ENCODE measurements around the gene SMIM32.

DNA sequence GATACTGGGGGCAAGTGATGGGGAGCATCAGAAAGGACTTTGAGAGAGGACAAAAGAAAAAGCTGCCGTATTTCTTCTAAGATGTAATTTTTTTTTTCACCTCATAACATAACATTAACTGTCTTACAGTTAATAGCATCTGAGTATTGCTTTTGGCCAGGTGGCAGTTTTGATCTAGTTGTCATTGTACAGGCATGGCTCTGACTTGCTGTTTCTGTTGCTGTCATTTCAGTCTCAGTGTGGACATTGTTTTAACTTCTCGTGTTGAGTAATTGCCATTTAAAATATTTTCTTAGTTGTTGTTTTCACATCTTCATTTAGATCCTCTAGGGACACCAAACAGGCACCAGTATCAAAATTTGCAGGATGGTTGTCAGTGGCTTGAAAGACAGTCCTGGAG lies 47.9 kb downstream of the SMIM32 start:
- TF ChIP-seq CTCF (IDR thresholded peaks at IDR 0.05): no peak
- TF ChIP-seq EP300 (IDR thresholded peaks at IDR 0.05): no peak

Measured in upper lobe of left lung (tissue), 4 donors.